Measurements from ENCODE around the gene THADA.

THADA gene

DNA sequence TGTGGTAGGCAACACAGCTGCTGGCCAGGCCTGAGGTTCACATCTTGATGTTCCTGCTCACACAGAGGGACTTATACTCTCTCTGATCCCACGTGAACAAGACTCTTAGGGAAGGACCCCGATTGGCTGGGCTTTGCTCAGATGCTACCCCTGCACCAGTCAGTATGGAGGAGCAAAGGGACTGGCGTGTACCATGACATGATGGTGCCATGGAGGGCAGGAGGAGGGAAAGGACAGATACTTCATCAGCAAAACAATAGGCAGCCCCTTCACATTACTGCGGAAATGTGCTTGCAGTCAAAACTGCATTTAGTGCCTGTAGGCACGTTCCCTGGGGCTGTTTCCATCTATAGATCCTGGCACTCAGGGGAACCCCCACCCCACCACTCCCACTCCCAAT lies 412.1 kb downstream of the THADA start:
- H3K4me3 ChIP-seq (ENCODE audit: low read depth, low read length) = no peak overlapping the region
- TF ChIP-seq, protein P1, sequence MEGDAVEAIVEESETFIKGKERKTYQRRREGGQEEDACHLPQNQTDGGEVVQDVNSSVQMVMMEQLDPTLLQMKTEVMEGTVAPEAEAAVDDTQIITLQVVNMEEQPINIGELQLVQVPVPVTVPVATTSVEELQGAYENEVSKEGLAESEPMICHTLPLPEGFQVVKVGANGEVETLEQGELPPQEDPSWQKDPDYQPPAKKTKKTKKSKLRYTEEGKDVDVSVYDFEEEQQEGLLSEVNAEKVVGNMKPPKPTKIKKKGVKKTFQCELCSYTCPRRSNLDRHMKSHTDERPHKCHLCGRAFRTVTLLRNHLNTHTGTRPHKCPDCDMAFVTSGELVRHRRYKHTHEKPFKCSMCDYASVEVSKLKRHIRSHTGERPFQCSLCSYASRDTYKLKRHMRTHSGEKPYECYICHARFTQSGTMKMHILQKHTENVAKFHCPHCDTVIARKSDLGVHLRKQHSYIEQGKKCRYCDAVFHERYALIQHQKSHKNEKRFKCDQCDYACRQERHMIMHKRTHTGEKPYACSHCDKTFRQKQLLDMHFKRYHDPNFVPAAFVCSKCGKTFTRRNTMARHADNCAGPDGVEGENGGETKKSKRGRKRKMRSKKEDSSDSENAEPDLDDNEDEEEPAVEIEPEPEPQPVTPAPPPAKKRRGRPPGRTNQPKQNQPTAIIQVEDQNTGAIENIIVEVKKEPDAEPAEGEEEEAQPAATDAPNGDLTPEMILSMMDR (IDR thresholded peaks at IDR 0.05; ENCODE audit: insufficient read depth, low read depth, low read length, missing control alignments) = no peak
- DNase-seq (ENCODE audit: low read depth) = no peak

DNA sequence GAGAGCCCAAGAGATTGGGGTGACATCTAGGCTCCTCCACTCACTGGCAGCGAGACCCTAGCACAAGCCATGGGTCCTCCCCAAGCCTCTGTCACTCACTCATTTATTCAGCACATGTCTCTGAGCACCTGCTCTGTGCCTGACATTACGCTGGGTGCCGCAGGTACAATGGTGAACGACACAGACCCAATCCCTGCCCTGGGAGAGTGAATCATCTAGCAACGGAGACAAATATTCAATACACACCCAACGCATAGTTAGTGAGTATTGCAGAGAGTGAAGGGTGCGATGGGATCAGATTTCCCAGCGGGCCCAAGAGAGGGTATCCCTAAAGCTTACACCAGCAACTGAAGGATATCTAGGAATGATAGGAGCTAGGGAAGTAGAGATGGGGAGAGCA lies 414.9 kb downstream of the THADA start:
- TF ChIP-seq, protein P1 (IDR thresholded peaks at IDR 0.05; ENCODE audit: insufficient read depth, low read depth, low read length, missing control alignments) = no peak
- no peak overlapping the region for H3K4me3 ChIP-seq (ENCODE audit: low read depth, low read length)
- no peak for DNase-seq (ENCODE audit: low read depth)

All from GM12865 (cell line).